HEK293 (cell line): ENCODE results near the gene ABLIM2.

Experiments used
- SALL2 ChIP-seq: fragments of 450-650 bp; formaldehyde crosslinking; IDR thresholded peaks from 2 replicates; pipeline ENCODE4 v1.5.0; 2017; ENCODE audit warnings: missing biosample characterization, mild to moderate bottlenecking, missing genetic modification characterization, borderline replicate concordance
- SP2 ChIP-seq: fragments of 450-650 bp; formaldehyde crosslinking; IDR thresholded peaks from 2 replicates; pipeline ENCODE4 v1.5.1; 2016; ENCODE audit warnings: missing biosample characterization, missing genetic modification characterization

GRCh38 chr4:8077181-8078108 lies 81.2 kb downstream of the ABLIM2 start:
- TF ChIP-seq SALL2 (tag by site-specific recombination) (no peak), SP2 (no peak)
